Measurements from ENCODE around the gene PDCD1LG2. TPM values are rescaled to one million over a fixed set of nuclear protein-coding genes. Genes with fewer than 3 reads are reported as not detected.

PDCD1LG2 gene
- total and polyA plus RNA-seq, 4 donors, result 0.46 to 2.5 (median 1.3) TPM

- no peak overlapping the region for H3K27ac ChIP-seq (ENCODE audit: low read depth in 1 of 2, low read length in 2 of 2)
- no peaks in the 10 kb centered on the region for H3K9me3 ChIP-seq (ENCODE audit: control insufficient read depth in 4 of 4, low read length in 3 of 4)
- H3K27me3 ChIP-seq (ENCODE audit: control insufficient read depth in 4 of 4, insufficient read depth in 4 of 4, low read length in 3 of 4), result no peaks in the 10 kb centered on the region
- no peak for TF ChIP-seq HNF4G (IDR thresholded peaks at IDR 0.05)
- TF ChIP-seq EGR1 (IDR thresholded peaks at IDR 0.05; ENCODE audit: low read depth in 2 of 2), result no peak
- no peak for TF ChIP-seq GABPA (IDR thresholded peaks at IDR 0.05 in 1 of 2, conservative IDR thresholded peaks at IDR 0.05 in 1 of 2)
- TF ChIP-seq, protein P1, sequence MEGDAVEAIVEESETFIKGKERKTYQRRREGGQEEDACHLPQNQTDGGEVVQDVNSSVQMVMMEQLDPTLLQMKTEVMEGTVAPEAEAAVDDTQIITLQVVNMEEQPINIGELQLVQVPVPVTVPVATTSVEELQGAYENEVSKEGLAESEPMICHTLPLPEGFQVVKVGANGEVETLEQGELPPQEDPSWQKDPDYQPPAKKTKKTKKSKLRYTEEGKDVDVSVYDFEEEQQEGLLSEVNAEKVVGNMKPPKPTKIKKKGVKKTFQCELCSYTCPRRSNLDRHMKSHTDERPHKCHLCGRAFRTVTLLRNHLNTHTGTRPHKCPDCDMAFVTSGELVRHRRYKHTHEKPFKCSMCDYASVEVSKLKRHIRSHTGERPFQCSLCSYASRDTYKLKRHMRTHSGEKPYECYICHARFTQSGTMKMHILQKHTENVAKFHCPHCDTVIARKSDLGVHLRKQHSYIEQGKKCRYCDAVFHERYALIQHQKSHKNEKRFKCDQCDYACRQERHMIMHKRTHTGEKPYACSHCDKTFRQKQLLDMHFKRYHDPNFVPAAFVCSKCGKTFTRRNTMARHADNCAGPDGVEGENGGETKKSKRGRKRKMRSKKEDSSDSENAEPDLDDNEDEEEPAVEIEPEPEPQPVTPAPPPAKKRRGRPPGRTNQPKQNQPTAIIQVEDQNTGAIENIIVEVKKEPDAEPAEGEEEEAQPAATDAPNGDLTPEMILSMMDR (IDR thresholded peaks at IDR 0.05; ENCODE audit: low read depth, low read length, missing input control), result no peak
- TF ChIP-seq REST (IDR thresholded peaks at IDR 0.05), result no peak
- TF ChIP-seq, protein P2, sequence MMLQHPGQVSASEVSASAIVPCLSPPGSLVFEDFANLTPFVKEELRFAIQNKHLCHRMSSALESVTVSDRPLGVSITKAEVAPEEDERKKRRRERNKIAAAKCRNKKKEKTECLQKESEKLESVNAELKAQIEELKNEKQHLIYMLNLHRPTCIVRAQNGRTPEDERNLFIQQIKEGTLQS (IDR thresholded peaks at IDR 0.05), result no peak
- no peak for TF ChIP-seq SP1 (IDR thresholded peaks at IDR 0.05)
- no peak for TF ChIP-seq RXRA (IDR thresholded peaks at IDR 0.05)
- no peak for TF ChIP-seq NR2F2 (IDR thresholded peaks at IDR 0.05)
- no peaks in the 10 kb centered on the region for H3K4me1 ChIP-seq (ENCODE audit: control insufficient read depth in 4 of 4, insufficient read depth in 4 of 4, low read length in 3 of 4)
- no peak for DNase-seq (ENCODE audit: low spot score)
- H3K9ac ChIP-seq (ENCODE audit: low read depth in 1 of 2, low read length in 2 of 2), result no peak overlapping the region
- no peak overlapping the region for H3K4me3 ChIP-seq (ENCODE audit: low read depth in 1 of 3, low read length in 3 of 3)
- H3K36me3 ChIP-seq (ENCODE audit: control insufficient read depth in 4 of 4, insufficient read depth in 3 of 4, low read depth in 1 of 4, low read length in 3 of 4), result no peaks in the 10 kb centered on the region
- 88% methylated on average over 1 of the region's 1 CpG for WGBS
These were observed 61.4 kb downstream of the PDCD1LG2 start for GRCh38 chr9:5571629-5572232.

DNA sequence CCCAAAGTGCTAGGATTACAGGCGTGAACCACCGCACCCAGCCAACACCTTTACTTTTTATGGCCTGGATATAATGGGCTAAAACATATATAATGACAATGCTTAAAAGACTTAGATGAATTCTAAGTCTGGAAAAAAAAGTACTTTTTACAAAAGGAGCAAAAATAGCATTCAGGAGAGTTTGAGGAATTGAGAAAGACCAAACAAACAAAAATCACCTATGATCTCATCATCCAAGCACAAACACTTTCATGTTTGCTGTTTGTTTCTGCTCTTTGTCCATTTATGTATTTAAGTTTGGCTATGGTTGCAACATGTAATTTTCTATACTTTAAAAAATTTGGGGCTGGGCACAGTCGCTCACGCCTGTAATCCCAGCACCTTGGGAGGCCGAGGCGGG is 63.8 kb downstream of the PDCD1LG2 start:
- WGBS, result 98% methylated on average over 6 of the region's 6 CpGs
- Histone ChIP-seq H3K27ac (ENCODE audit: low read depth in 1 of 2, low read length in 2 of 2) (no peak overlapping the region), H3K4me3 (ENCODE audit: low read depth in 1 of 3, low read length in 3 of 3) (no peak overlapping the region), H3K9me3 (ENCODE audit: control insufficient read depth in 4 of 4, low read length in 3 of 4) (no peaks in the 10 kb centered on the region), H3K27me3 (ENCODE audit: control insufficient read depth in 4 of 4, insufficient read depth in 4 of 4, low read length in 3 of 4) (no peaks in the 10 kb centered on the region), H3K36me3 (ENCODE audit: control insufficient read depth in 4 of 4, insufficient read depth in 3 of 4, low read depth in 1 of 4, low read length in 3 of 4) (no peaks in the 10 kb centered on the region), H3K4me1 (ENCODE audit: control insufficient read depth in 4 of 4, insufficient read depth in 4 of 4, low read length in 3 of 4) (no peaks in the 10 kb centered on the region), H3K9ac (ENCODE audit: low read depth in 1 of 2, low read length in 2 of 2) (no peak overlapping the region)
- no peak for DNase-seq (ENCODE audit: low spot score)
- TF ChIP-seq, protein P3, sequence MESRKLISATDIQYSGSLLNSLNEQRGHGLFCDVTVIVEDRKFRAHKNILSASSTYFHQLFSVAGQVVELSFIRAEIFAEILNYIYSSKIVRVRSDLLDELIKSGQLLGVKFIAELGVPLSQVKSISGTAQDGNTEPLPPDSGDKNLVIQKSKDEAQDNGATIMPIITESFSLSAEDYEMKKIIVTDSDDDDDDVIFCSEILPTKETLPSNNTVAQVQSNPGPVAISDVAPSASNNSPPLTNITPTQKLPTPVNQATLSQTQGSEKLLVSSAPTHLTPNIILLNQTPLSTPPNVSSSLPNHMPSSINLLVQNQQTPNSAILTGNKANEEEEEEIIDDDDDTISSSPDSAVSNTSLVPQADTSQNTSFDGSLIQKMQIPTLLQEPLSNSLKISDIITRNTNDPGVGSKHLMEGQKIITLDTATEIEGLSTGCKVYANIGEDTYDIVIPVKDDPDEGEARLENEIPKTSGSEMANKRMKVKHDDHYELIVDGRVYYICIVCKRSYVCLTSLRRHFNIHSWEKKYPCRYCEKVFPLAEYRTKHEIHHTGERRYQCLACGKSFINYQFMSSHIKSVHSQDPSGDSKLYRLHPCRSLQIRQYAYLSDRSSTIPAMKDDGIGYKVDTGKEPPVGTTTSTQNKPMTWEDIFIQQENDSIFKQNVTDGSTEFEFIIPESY (IDR thresholded peaks at IDR 0.05), result no peak
- no peak for TF ChIP-seq YY1 (IDR thresholded peaks at IDR 0.05)
- TF ChIP-seq JUND (IDR thresholded peaks at IDR 0.05), result no peak
